Activated B cell treated with CpG ODN at 0.5 μM for 24 hours (primary cell): ENCODE measurements around the gene UGT2A3. TPM values are rescaled to one million over a fixed set of nuclear protein-coding genes. Genes with fewer than 3 reads are reported as not detected.

Experiments used
- ATAC-seq: fragments of 200-7000 bp; cut with Tn5 transposase; one replicate; pipeline ENCODE4 v1.10.0; 2021; ENCODE audit warnings: low read depth, mild to moderate bottlenecking, moderate library complexity
- CTCF ChIA-PET: fragments of 350-600 bp; sonication (Branson Sonifier 250); formaldehyde crosslinking; loops from one replicate; lab custom pipeline; 2021; ENCODE audit warnings: antibody characterized with exemption; lab: Charles Lee
- POLR2A ChIA-PET: fragments of 350-600 bp; sonication (Branson Sonifier 250); formaldehyde crosslinking; loops from one replicate; lab custom pipeline; 2021; ENCODE audit warnings: antibody characterized with exemption; lab: Charles Lee
- DNase-seq: peaks from one replicate; pipeline ENCODE4 v3.0.0; 2022
- H3K27ac Mint-ChIP-seq: one replicate; pipeline ENCODE4 v1.8.0; 2020; ENCODE audit warnings: mixed read lengths
- H3K27me3 Mint-ChIP-seq: one replicate; pipeline ENCODE4 v1.8.0; 2021; ENCODE audit warnings: mixed read lengths
- H3K36me3 Mint-ChIP-seq: one replicate; pipeline ENCODE4 v1.8.0; 2021; ENCODE audit warnings: low read depth, mixed read lengths
- H3K4me1 Mint-ChIP-seq: one replicate; pipeline ENCODE4 v1.8.0; 2021; ENCODE audit warnings: mixed read lengths
- H3K4me3 Mint-ChIP-seq: one replicate; pipeline ENCODE4 v1.8.0; 2020; ENCODE audit warnings: mild to moderate bottlenecking, mixed read lengths
- H3K9me3 Mint-ChIP-seq: one replicate; pipeline ENCODE4 v1.8.0; 2020; ENCODE audit warnings: mixed read lengths
- CTCF ChIP-seq: fragments of 200-600 bp; IDR thresholded peaks from one replicate; pipeline ENCODE4 v1.8.0; 2022; ENCODE audit warnings: antibody characterized with exemption, mild to moderate bottlenecking
- intact Hi-C: fragments of 100-400 bp; cut with micrococcal nuclease; formaldehyde crosslinking; loops from one replicate; pipeline ENCODE4 v1.15.1; 2024
- total RNA-seq: library from RNA; stranded (reverse); gene quantifications from 2 replicates; pipeline ENCODE4 v1.2.3, GENCODE V29; 2022

Gene UGT2A3
- total RNA-seq, 1 donor from 2014 or later: not detected

- intact Hi-C loops: no loop called here
- ATAC-seq: no peak
- ChIA-PET POLR2A (no interaction called here), CTCF (no interaction called here)
- no peak for TF ChIP-seq CTCF
- Mint-ChIP-seq H3K27ac (no peak overlapping the region), H3K4me1 (no peaks in the 10 kb centered on the region), H3K27me3 (no peaks in the 10 kb centered on the region), H3K9me3 (peaks cover 6% of the 10 kb centered on the region), H3K36me3 (no peaks in the 10 kb centered on the region), H3K4me3 (no peak overlapping the region)
- DNase-seq: no peak
Measured at GRCh38 chr4:68954126-68954525, 2.5 kb upstream of the UGT2A3 start.

- ChIA-PET POLR2A (no interaction called here), CTCF (no interaction called here)
- Mint-ChIP-seq H3K9me3 (peaks cover 6% of the 10 kb centered on the region), H3K27me3 (no peaks in the 10 kb centered on the region), H3K27ac (no peak overlapping the region), H3K4me1 (no peaks in the 10 kb centered on the region), H3K4me3 (no peak overlapping the region), H3K36me3 (no peaks in the 10 kb centered on the region)
- DNase-seq (no peak), ATAC-seq (no peak)
- no peak for TF ChIP-seq CTCF
- intact Hi-C loops: no loop called here
Measured at GRCh38 chr4:68953056-68953596, 1.5 kb upstream of the UGT2A3 start.

- H3K4me3 Mint-ChIP-seq: no peak overlapping the region
- H3K4me1 Mint-ChIP-seq: no peaks in the 10 kb centered on the region
- ChIA-PET CTCF (no interaction called here), POLR2A (no interaction called here)
- H3K27me3 Mint-ChIP-seq: no peaks in the 10 kb centered on the region
- no peak for DNase-seq
- intact Hi-C loops: no loop called here
- no peak for TF ChIP-seq CTCF
- H3K36me3 Mint-ChIP-seq: no peaks in the 10 kb centered on the region
- H3K27ac Mint-ChIP-seq: no peak overlapping the region
- H3K9me3 Mint-ChIP-seq: peaks cover 5% of the 10 kb centered on the region
- ATAC-seq: no peak
Measured at GRCh38 chr4:68951806-68952585, 392 bp upstream of the UGT2A3 start.

- H3K9me3 Mint-ChIP-seq: no peaks in the 10 kb centered on the region
- no peak for ATAC-seq
- no peak for DNase-seq
- no peaks in the 10 kb centered on the region for H3K36me3 Mint-ChIP-seq
- POLR2A ChIA-PET: no interaction called here
- CTCF ChIA-PET: no interaction called here
- no peaks in the 10 kb centered on the region for H3K4me1 Mint-ChIP-seq
- H3K4me3 Mint-ChIP-seq: no peak overlapping the region
- H3K27me3 Mint-ChIP-seq: no peaks in the 10 kb centered on the region
- TF ChIP-seq CTCF: no peak
- intact Hi-C loops: no loop called here
- no peak overlapping the region for H3K27ac Mint-ChIP-seq
Measured at GRCh38 chr4:68950033-68950432, 1.6 kb downstream of the UGT2A3 start.

GRCh38 chr4:68948985-68949384 is 2.6 kb downstream of the UGT2A3 start:
- Mint-ChIP-seq H3K4me3 (no peak overlapping the region), H3K27me3 (no peaks in the 10 kb centered on the region), H3K4me1 (no peaks in the 10 kb centered on the region), H3K36me3 (no peaks in the 10 kb centered on the region), H3K27ac (no peak overlapping the region), H3K9me3 (no peaks in the 10 kb centered on the region)
- ChIA-PET POLR2A (no interaction called here), CTCF (no interaction called here)
- intact Hi-C loops: no loop called here
- DNase-seq (no peak), ATAC-seq (no peak)
- no peak for TF ChIP-seq CTCF
